DMS53 treated with DMSO at 0.1 percent for 48 hours (cell line): Measurements from ENCODE around the gene PLCXD1.
"Not testable (repeated sequence)": the region's sequence is repeated elsewhere in the genome, so short reads cannot be mapped to it uniquely, and the experiment has no call there.

Experiments
- DNase-seq: peaks from one replicate; lab custom pipeline; 2025; ENCODE audit not compliant: unreplicated experiment; lab: John Stamatoyannopoulos, UW

Gene PLCXD1

GRCh38 chrX:349702-350101 is 68.5 kb downstream of the PLCXD1 start:
- no peak for DNase-seq

DNA sequence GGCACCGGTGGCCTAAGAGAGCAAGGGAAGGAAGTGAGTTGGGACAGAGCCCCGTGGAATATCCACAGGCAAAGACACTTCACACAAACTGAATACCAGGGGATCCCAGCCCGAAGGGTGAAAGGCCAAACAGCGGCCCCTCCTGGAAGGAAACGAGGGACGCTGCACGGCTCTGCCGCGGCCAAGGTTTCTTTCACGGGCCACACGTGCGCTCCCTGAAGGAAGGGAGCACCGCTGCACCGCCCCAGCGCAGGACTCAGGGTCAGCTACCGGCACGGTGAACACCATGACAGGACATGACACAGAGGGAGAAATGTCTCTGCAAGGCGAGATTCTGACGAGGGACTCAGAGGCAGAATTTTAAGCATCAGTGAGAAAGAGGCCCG is 69.0 kb downstream of the PLCXD1 start:
- no peak for DNase-seq

DNA sequence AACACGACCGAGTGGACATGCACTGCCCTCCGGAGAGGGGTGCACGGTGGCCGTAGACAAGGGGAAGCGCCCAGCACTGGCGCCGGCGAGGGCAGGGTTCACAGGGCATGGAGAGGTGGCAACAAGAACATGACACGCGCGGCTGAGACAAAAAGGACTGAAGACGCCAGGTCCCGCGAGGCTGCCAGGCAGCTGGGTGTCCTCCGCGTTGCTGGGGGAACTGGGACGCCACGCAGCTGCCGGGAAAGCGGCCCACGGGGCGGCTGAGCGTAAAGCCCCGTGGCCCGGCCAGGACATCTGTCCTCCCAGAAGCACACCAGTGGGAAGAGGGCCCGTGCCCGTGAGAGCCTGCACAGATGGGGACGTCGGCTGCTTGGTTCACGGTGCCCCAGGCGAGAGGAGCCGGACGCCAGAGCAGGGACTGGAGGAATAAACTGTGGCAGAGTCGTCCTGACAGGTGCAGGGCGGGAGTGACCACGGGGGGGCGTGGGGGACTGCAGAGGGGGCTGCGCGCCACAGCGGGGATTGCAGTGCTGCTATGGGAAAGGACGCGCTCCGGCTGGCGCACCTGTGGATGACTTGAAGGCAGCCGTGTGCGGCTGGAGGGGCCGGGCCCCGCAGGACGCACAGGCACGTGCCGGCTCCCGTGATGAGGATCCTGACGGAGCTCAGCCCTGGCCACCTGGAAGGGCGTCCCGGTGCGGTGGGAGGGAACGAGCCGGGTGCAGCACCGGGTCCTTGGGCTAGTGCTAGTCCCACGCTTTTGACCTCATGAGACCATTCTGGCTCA is 69.5 kb downstream of the PLCXD1 start:
- DNase-seq: no peak

DNA sequence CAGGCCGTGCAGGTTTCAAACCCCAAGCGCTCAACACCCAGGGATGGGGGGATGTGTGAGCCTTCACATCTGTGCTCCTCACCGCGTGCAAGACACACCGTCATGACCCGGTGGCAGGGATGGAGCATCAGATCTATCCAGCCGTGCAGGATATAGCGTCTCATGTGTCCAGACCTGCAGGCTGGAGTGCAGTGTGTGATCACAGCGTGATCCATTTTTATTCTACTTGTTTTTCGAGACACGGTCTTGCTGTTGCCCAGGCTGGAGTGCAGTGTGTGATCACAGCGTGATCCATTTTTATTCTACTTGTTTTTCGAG is 70.1 kb downstream of the PLCXD1 start:
- not testable (repeated sequence) for DNase-seq

- no peak for DNase-seq
These were observed 70.6 kb downstream of the PLCXD1 start for GRCh38 chrX:351736-352135.

- no peak for DNase-seq
These were observed 71.0 kb downstream of the PLCXD1 start for GRCh38 chrX:352181-352580.

DNA sequence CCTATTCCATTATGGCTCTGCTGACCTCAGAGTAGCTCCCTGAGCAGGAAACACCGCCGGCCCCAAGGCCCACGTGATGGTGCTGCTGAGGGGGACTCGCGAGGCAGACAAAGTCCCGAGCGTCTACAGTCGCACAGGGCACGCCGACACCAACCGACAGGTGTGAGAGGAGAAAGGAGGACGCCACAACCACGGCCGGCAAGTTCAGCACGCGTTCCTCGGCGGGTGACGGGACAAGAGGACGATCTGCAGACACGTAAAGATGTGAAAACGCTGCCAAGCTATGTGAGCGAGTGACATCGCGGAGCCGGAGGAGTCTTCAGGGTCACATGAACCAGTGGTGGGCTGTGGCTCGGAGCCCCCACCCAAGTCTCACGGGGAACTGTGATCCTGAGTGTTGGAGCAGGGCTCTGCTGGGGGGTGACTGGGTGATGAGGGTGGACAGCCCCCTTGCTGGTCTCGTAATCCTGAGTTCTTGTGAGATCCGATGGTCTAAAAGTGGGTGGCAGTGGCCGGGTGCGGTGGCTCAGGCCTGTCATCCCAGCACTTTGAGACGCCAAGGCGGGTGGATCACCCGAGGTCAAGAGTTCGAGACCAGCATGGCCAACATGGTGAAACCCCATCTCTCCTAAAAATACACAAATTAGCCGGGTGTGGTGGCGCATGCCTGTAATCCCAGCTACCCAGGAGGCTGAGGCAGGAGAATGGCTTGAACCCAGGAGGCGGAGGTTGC is 71.6 kb downstream of the PLCXD1 start:
- DNase-seq: no peak
